SHP77 treated with DMSO at 0.1 percent for 48 hours (cell line): ENCODE measurements around the gene DENND1A.

Experiments used
- DNase-seq: peaks from one replicate; lab custom pipeline; 2025; lab: John Stamatoyannopoulos, UW

DENND1A gene

DNA sequence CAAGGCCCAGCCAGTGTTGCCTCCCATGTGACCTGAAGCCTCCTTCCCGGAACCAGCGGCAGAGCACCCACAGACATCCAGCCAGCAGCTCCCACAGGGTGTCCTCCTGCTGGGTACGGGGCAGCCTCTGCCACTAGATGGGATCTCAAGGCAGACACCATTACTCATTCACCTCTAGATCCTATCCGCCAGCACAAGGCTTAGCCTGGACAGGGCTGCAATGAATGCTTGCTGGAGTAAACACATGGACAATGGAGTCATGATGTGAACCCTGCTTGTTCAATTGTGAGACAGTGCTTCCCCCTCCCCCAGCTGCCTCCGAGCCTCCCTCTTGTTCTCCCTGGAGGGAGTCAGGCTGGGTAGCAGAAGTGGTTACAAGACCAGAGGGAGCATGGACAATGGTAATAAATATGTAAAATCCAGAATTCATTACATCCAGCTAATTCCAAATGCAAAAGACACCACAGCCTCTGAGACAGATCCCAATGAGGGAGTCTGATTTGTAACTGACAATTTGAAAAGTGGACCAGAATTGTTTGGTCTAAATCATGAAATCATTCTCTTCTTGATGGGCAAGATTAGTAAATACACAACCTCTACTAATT, 441.9 kb downstream of the DENND1A start:
- no peak for DNase-seq

DNA sequence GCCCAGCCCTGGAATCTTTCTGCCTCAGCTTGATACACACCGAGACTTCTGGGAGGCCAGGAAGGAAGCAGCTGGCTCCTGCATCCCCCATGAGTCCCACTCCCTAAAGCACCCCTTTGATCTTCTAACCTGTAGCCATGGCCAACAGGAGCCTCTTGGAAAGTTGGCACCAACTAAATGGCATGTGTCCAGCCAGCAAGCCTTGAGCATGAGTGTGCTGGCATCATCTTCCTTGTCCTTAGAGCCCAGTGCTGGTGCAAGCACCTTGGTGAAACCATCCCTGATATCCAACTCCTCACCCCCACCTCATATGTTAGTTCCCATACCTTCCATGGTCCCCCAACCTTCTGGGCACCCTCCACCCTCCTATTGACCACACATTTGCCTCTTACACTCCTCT, 443.5 kb downstream of the DENND1A start:
- DNase-seq, result no peak

DNA sequence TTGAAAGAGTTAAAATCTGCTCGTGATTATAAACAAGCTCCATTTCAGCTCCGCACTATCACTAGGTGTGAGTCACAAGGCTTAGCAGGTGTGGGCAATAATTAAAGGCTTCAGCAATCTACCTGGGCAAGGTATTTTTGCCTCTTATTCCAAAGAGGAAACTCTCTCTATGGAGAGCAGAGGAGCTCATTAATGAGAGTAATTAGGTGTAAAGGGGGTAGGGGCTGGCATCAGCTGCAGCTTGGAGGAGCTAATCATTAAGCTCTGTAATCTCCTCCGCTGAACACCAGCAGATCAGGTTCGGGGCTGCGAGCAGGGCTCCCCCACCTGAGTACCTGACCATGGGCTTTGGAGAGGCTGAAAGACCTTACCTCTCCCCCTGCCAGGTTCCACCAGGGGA, 444.7 kb downstream of the DENND1A start:
- no peak for DNase-seq

DNA sequence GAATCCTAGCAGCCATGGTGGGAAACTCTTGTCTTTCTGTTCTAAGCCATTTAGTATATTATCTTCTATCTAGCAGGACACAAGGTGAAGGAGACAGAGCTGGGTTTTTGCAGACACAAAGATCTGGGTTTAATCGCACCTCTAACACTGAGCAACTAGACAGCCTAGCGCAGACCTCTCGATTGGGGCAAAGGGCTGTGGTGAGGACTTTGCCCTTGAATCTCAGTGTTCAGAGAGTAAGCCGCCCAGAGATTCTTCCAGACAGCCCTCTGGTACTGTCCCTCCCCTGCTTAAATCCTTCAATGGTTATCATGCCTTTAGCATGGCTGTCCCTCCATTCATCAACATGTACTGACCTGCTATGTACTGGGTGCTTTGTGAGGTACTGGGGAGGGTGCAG, 445.8 kb downstream of the DENND1A start:
- DNase-seq, result no peak

DNA sequence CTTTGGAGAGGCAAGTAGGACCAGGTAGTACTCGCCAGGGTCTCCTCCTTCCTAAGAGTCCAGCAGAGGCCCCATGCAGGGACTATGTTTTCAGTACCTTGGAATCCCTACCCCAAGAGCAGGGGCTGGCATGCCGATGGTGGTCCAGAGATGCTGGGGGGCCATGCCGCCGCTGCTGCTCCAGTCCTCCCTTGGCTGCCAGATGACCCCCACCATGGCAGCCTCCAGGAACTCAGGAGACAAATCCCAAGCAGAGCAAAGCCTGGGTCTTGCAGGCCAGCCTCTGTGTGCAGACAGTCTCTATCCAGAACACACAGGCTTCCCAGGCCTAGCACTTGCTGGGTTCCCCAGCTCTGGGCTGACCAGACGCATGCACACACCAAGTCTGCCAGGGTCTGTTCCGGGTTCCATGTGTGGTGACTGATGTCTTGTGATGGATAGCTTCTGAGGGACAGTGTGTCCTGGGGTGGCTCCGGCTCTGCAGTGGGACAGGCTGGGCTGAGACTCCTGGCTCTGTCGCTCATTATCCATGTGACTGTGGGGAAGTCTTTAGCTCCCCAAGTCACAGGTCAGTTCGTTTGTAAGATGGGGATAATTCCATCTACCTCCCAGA, 446.6 kb downstream of the DENND1A start:
- no peak for DNase-seq

DNA sequence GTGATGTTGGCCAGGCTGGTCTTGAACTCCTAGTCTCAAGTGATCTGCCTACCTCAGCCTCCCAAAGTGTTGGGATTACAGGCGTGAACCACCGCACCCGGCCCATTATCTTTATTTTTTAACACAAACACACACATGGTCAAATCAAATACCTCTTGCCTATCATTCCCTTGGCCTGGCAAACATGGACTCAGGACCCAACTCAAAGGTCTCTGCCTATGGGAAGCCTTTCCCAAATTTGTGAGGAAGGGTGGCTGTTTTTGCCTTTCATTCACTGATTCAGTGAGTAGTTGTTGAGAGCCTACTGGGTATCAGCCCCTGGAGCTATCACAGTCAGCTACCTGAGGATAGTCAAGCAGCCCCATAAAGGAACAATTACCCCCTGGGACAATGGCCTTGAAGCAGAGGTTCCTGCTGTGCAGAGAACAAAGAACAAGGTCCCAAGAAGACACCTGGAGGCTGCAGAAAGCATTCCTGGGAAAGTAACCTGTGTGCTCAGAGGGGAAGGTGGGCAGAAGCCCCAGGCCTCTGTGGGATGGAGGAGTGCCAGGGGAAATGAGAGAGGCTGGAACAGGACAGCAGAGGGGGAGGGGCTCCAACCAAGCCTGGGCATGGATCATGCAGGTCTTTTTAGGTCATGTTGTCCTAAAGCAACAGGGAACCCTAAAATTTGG, 447.5 kb downstream of the DENND1A start:
- DNase-seq, result no peak

DNA sequence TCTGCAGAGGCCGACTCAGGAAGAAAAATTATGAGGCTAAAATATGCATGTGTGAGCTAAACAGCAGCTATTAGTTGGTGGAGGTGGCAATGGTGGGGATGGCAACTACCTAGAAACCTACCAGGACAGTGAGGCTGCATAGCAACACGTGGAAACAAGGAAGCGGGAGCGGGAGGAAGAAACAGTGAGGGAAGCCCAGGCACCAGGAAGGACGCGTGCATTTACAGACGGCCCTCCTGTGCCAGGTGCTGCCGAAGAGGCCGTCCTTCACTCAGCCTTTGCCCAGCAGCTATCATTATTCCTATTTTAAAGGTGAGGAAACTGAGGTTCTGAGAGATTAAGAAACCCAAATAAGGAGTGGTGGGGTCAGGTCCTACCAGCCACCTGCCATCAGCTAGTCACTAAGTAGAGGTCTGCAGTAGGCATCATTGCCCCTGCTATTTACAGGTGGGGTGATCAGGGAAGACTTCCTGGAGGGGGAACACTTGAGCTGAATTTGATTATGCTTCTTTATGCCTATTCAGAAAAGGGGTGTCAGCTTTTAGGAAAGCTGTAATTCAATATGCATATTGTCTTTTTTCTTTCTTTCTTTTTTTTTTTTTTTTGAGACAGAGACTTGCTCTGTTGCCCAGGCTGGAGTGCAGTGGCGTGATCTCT, 448.6 kb downstream of the DENND1A start:
- no peak for DNase-seq

DNA sequence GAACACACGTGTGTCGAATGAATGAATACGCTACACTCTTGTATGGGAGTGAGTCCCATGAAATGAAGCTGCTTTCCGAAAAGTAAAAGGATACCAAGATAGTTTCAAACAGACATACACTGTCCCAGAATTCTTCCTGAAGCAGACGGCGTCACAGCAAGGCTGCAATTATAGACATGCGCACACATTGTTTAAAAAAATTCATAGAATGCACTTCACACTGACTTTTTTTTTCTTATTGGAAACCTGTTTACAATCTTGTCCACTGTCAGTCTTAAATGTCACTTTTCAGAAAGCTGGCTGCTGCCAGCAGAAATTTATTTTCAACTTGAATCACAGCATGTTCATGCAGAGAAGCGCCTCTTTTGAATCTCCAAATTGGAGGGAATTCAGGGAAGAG, 449.1 kb downstream of the DENND1A start:
- no peak for DNase-seq

DNA sequence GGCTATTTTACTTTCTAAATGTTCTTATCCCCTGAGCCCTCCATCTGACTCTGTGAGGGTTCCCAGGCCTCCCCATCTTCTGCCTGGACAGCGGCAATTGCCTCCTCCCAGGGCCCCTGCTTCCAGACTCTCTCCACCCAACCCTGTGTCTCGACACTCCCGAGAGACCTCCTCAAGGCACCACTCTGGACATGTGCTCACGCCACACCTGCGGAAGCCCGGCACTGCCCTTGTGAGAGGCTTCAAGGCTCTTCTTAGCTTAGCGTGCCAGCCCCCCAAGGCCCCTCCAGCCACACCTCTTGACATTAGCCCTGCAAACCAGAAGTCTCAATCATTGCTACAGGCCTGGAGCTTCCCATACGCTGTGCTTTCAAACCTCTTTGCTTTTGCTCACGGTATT, 449.8 kb downstream of the DENND1A start:
- DNase-seq, result no peak

DNA sequence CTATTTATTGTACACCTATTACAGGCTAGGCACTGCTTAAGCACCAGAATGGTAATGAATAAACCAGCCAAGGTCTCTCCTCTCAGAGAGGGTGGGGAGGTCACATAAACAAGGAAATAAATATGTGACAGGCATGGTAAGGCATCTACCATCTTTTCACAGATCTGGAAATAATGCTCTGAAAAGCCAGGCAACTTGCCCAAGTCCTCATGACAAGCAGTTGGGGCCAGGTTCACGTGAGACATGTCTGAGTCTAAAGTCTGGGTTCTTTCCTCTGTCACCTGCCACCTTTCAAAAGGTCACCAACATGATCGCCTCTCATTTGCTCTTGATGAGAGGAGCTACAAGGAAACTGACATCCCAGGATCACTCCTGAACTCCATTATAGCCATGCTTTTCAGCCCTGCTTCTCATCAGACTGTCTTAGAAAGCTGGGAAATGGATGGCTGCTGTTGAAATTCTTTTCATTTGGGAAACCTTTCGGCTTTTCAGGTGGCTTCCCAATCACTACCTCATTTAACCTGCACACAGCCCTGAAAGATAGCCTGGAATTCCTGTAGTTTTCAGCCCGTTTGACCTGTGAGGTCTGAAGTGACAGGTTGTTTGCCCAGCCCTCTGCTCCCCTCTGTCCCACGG, 450.8 kb downstream of the DENND1A start:
- no peak for DNase-seq

DNA sequence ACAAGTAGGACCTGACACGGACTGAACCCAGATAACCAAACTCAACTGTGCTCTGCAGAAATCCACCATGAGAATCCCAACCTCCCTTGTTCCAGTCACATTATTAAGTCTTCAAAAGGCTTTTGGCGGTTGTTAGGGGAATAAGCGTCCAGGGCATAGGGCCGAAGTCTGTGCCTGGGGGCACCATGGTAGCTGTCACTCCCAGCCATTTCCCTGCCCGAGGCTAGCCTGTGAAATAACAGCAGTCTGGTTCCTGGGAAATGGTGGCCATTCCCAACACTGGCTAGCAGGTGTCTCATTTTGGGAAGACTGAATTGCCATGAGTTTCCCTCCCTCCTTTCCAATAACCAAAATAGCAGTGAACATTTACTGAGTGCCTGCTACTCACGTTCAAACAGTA, 451.8 kb downstream of the DENND1A start:
- DNase-seq, result no peak

DNA sequence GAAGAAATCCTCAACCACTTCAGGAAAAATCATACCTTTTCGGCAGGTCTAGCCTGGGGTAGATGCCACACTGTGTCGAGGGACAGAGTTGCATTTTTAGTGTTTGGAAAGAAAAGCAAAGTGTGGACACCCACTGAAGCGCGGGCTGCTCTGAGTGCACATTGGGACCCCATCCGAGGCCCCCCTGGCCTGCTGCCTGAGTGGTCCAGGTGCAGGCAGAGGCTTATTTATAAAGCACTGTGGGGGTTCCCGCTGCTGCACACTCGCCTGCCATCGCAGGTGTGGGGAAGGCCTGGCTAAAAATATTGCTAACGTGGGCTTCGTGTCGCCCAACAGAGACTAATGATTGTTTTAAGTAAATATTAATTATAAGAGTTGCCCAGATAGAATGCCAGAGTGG, 454.5 kb downstream of the DENND1A start:
- no peak for DNase-seq

DNA sequence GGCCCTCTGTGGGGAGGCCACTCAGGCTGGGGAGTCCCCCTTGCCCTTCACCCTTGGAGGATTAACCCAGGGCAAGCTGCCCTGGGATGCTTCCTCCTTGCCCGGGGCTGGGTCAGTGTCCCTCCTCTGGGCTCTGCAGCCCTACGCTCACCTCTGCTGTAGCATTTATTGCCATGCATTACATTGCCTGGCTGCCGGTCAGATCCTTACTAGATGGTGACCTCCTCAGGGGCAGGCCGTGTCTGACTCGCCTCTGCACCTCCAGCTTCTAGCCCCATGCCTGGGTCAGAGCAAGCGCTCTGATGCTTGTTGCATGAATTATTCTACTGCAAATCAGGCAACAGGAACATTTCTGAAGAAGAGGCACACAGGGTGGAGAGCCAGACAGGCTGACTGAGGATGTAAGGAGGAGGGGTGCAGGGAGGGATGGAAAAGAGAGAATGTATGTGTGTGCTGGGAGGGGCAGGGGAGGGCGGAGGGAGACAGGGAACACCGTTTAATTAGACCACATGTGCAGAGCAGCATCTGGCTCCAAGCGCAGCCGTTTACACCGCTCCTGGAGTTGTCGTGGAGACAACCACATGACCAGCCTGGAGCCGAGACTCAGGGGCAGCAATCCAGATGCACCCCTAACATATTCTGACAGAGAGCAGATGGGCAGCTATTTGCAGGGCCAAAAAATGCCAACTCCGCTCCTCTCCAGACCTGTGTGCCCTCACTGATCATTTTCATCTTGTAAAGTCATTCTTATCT, 456.9 kb downstream of the DENND1A start:
- DNase-seq, result no peak

DNA sequence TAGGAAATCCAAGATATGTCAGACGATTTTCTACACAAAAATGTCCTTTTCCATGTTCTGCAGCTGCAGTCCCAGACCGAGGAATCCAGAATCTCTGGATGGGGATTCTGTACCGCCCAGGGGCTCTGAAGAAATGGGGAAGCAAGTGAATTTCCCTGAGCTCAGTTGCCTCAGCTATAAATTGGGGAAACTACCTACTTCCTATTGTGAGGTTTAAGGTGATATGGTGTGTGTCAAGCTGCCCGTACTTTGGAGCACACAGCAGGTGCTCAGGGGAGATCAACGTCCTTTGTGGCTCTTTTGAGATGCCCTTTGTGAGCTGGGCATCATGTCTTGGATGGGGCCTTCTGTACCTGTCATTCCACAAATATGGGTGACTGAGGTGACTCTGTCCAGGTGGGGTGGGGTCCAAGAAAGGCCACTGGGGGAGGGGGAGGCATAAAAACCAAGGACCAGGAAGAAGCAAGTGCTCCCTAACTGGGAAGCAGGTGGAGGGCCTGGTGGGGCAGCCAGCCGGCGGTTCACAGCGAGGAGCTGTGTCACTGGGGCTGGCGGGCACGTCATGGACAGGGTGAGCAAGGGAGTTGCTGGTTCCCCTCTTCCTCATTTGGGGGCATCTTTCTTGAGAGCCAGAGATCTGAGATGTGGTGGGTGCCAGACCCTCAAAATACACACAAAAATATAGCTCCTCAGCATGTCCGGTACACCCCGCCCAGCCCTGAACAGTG, 457.9 kb downstream of the DENND1A start:
- no peak for DNase-seq

DNA sequence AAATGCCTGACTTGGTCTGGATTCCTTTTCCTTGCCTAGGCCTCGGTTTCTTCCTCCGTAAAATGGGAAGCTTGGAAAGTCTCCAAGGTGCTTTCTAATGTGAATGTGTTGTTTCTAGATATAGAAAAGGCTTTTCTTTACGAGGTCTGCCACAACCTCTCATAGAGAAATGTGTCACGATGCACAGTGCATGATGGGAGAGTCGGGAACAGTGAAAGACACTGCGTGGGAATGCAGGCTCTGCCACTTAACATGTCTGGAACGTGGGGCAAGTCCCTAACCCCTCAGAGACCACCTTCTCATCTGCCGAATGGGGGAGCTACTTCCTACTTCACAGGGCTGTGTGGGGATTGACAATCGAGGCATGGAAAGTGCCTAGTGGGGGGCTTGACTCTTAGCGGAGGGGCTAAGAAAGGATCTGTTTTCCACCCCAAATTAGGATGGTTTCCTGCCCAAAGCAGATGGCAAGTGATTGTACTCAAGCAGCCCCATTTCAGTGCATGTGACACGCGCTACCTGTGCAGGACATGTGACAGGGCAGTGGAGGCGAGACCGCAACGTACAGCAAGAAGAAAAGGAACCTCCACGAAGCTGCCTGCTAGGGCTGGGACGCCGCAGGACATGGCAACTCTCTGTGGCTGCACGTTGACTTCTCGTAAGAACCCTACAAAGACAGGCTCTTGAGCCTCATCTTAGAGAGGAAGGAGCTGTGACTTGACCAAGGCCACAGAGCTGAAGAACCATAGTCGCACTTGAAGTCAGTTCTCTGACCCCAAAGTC, 458.7 kb downstream of the DENND1A start:
- DNase-seq, result no peak

DNA sequence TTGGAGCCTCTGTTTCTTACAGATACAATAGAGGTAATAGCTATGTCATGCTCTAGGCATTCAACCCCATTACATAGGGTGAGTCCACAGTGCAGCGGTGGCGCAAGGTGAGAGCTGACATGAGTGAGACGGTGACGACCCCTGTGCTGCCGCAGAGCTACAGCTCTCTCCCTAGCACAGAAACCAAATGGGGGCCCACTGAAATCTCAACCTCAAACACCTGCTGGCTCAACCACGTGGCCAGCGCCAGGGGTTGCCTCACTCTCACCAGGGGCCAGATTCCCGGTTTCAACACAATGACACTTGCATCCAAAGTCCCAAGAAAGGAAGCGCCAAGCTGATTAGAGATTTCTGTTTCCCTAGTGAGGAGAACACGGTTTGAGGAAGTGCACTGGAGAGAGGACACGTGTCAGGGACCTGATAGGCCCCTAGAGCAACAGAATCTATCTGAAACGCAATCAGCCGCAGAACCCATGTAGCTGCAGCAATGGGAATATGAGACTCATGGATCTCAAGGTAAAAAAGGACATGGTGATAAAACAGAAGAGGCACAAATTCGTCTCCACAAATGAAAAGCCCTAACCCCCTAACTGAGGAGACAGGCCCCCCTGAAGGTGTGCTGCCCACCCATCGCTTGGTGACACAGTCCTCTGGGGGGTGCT, 459.7 kb downstream of the DENND1A start:
- no peak for DNase-seq

DNA sequence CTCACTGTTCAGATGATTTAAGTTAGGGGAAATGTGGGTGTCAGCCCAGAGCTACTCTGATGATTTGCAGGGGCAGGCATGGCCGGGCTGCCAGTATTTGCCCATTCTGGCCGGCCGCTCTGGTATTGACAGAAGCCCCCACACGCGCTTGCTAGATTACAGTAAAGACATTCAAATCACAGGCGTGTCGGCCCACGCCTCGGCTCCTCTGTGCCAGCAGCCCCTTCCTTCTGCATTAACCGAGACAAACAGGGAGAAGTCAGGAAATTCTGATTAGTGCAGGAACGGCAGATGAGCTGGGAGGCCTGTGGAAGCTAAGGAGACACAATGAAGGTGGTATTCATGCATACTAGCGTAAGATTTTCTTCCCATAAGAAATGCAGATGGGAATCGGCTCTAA, 460.6 kb downstream of the DENND1A start:
- no peak for DNase-seq

DNA sequence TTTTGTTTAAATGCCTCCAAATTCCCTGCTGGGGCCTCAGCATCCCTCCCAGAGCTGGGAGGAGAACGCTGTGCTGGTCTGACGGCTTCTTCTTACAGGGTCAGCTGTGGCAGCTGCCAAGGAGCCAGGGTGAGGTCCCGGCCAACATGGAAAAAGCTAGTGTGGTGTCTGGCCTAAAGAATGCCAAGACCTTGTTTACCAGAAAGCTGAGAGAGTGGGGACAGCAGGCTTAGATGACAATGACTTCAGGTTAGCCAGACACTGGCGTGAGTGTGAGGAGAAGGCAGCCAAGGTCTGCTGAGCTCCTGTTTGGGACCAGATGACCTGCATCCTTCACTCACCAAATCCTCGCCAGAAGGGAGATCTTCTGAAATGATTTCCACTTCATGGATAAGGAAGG, 461.4 kb downstream of the DENND1A start:
- DNase-seq, result no peak

DNA sequence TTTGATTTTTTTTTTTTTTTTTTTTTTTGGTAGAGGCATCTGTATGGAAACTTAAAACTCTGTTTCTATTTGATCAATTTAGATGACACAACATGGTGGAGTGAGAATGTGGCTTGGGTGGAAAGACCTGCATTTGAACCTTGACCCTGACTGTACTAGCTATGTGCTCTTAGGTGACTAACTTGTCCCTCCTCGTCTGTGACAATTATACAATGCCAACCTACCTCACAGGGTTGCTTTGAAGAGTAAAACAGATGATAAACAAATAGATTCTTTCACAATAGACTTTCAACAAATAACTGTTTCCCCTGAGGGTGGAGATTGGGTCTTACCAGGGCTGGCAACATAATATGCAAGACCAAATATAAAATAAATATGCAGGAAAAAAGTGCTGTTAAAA, 464.6 kb downstream of the DENND1A start:
- DNase-seq, result no peak

DNA sequence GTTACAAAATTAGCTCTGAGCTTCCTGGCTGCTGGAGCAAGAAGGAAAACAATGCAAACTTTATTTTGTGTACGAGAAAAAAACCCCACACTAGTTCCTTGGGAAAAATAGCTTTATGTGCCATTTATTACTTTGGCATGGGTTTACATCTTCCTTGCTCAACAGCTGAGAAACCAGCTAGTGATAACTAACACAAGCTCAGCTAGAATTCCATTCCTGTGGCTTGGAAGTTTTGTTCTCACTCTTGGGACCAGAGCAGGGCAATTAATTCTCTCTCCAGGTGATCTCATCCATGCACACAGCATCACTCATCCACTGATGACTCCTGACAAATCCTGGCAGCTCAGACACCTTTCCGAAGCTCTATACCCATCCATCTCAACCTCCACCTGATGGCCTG, 469.8 kb downstream of the DENND1A start:
- no peak for DNase-seq
